GM23338 (cell line): ENCODE measurements around the gene RNF40. TPM values are rescaled to one million over a fixed set of nuclear protein-coding genes. Genes with fewer than 3 reads are reported as not detected.

Experiments
- ATAC-seq: fragments of 200-7000 bp; cut with Tn5 transposase; 3 replicates; pipeline ENCODE4 v1.9.1; 2020
- DNase-seq: peaks from one replicate; pipeline ENCODE4 v3.0.0-alpha.2; 2015; ENCODE audit warnings: low spot score
- H2AFZ ChIP-seq: fragments of 200-600 bp; sonication (generic); 2 replicates; pipeline ENCODE4 v1.8.0; 2016; ENCODE audit warnings: antibody characterized with exemption, mild to moderate bottlenecking, moderate library complexity
- H3F3A ChIP-seq: fragments of 200-600 bp; sonication (generic); replicated peaks from 2 replicates; pipeline ENCODE4 v1.8.0; 2017; ENCODE audit warnings: antibody characterized with exemption, mixed run types, low read depth
- H3K27ac ChIP-seq: fragments of 200-600 bp; sonication (generic); 2 replicates; pipeline ENCODE4 v1.6.1; 2016; ENCODE audit warnings: low read depth
- H3K27me3 ChIP-seq: fragments of 200-600 bp; sonication (generic); 2 replicates; pipeline ENCODE4 v1.8.0; 2016; ENCODE audit warnings: mild to moderate bottlenecking, mixed run types, moderate library complexity; ENCODE audit not compliant: insufficient read depth
- H3K36me3 ChIP-seq: fragments of 200-600 bp; sonication (generic); 2 replicates; pipeline ENCODE4 v1.8.0; 2016; ENCODE audit warnings: mild to moderate bottlenecking; ENCODE audit not compliant: insufficient read depth
- H3K4me1 ChIP-seq: fragments of 200-600 bp; sonication (generic); 2 replicates; pipeline ENCODE4 v1.8.0; 2016; ENCODE audit warnings: mild to moderate bottlenecking, moderate library complexity; ENCODE audit not compliant: insufficient read depth
- H3K4me2 ChIP-seq: fragments of 200-600 bp; sonication (generic); 2 replicates; pipeline ENCODE4 v1.7.1; 2017; ENCODE audit warnings: mixed run types
- H3K4me3 ChIP-seq: fragments of 200-600 bp; sonication (generic); 2 replicates; pipeline ENCODE4 v1.6.1; 2016; ENCODE audit warnings: mixed run types
- H3K79me2 ChIP-seq: fragments of 200-600 bp; sonication (generic); replicated peaks from 2 replicates; pipeline ENCODE4 v1.8.0; 2017; ENCODE audit warnings: mild to moderate bottlenecking; ENCODE audit not compliant: insufficient read depth
- H3K9me2 ChIP-seq: fragments of 200-600 bp; sonication (generic); 2 replicates; pipeline ENCODE4 v1.8.0; 2017; ENCODE audit not compliant: insufficient read depth
- H4K20me1 ChIP-seq: fragments of 200-600 bp; sonication (generic); replicated peaks from 2 replicates; pipeline ENCODE4 v1.8.0; 2017; ENCODE audit warnings: mild to moderate bottlenecking; ENCODE audit not compliant: insufficient read depth
- H3K27ac Mint-ChIP-seq: 2 replicates; pipeline ENCODE4 v1.8.0; 2020; ENCODE audit warnings: inconsistent platforms, mild to moderate bottlenecking, moderate library complexity, mixed read lengths
- H3K27me3 Mint-ChIP-seq: 3 replicates; pipeline ENCODE4 v1.8.0; 2022; ENCODE audit warnings: low read depth, mild to moderate bottlenecking, moderate library complexity, mixed read lengths, inconsistent platforms; ENCODE audit not compliant: insufficient read depth, poor library complexity
- H3K36me3 Mint-ChIP-seq: 3 replicates; pipeline ENCODE4 v1.8.0; 2021; ENCODE audit warnings: low read depth, mild to moderate bottlenecking, inconsistent platforms, moderate library complexity, mixed read lengths
- H3K4me1 Mint-ChIP-seq: 3 replicates; pipeline ENCODE4 v1.8.0; 2020; ENCODE audit warnings: mild to moderate bottlenecking, inconsistent platforms, mixed read lengths
- H3K4me3 Mint-ChIP-seq: 3 replicates; pipeline ENCODE4 v1.8.0; 2021; ENCODE audit warnings: moderate library complexity, mild to moderate bottlenecking, inconsistent platforms, mixed read lengths
- H3K9me3 Mint-ChIP-seq: 3 replicates; pipeline ENCODE4 v1.8.0; 2020; ENCODE audit warnings: moderate library complexity, mild to moderate bottlenecking, inconsistent platforms, mixed read lengths
- CREB1 ChIP-seq: fragments of 250-450 bp; sonication (Bioruptor Pico); IDR thresholded peaks from 2 replicates; pipeline ENCODE4 v1.5.0; 2020; ENCODE audit warnings: low read depth, mild to moderate bottlenecking, moderate library complexity
- CTCF ChIP-seq, 2 experiments: fragments of 200-600 bp in 1 of 2; sonication (generic) in 1 of 2; conservative IDR thresholded peaks; 2 replicates each; pipeline versions ENCODE4 v1.5.1 to v1.6.1; 2016 to 2017; ENCODE audit warnings: antibody characterized with exemption in 2 of 2, low read depth in 2 of 2, mild to moderate bottlenecking in 2 of 2, moderate library complexity in 1 of 2
- EZH2 ChIP-seq: fragments of 200-600 bp; sonication (generic); IDR thresholded peaks from one replicate; pipeline ENCODE4 v1.8.0; 2017; ENCODE audit warnings: antibody characterized with exemption, mild to moderate bottlenecking, low read depth; ENCODE audit not compliant: unreplicated experiment
- EZH2phosphoT487 ChIP-seq: fragments of 200-600 bp; sonication (generic); IDR thresholded peaks from one replicate; pipeline ENCODE4 v1.8.1; 2018; ENCODE audit warnings: antibody characterized with exemption; ENCODE audit not compliant: unreplicated experiment
- NANOG ChIP-seq: IDR thresholded peaks from 2 replicates; pipeline ENCODE4 v1.6.1; 2016; ENCODE audit warnings: antibody characterized with exemption, borderline replicate concordance
- STAT1 ChIP-seq: IDR thresholded peaks from one replicate; pipeline ENCODE4 v1.6.1; 2016; ENCODE audit warnings: antibody characterized with exemption; ENCODE audit not compliant: unreplicated experiment
- ZNF114 ChIP-seq: fragments of 250-450 bp; sonication (Bioruptor Pico); IDR thresholded peaks from 2 replicates; pipeline ENCODE4 v1.5.0; 2020; ENCODE audit warnings: mild to moderate bottlenecking, moderate library complexity
- ZNF331 ChIP-seq: fragments of 250-450 bp; sonication (Bioruptor Pico); IDR thresholded peaks from 2 replicates; pipeline ENCODE4 v1.5.0; 2020; ENCODE audit warnings: low read depth, mild to moderate bottlenecking, moderate library complexity
- polyA plus RNA-seq: library from polyadenylated mRNA; unstranded; fragments of >200 nt; fragmentation: Nextera tagmentation; extraction: Ambion mirVana; gene quantifications from 2 replicates; pipeline ENCODE4 v1.2.1, GENCODE V29; 2016
- total RNA-seq: library from RNA; depleted of rRNA; stranded (reverse); fragments of >200 nt; shearing (Covaris generic); gene quantifications from 2 replicates; pipeline ENCODE4 v1.2.3, GENCODE V29; 2014
- TF ChIP-seq, protein P1 (sequence below): fragments of 250-450 bp; sonication (Bioruptor Pico); IDR thresholded peaks from 2 replicates; pipeline ENCODE4 v1.5.0; 2020; ENCODE audit warnings: mild to moderate bottlenecking, moderate library complexity
- TF ChIP-seq, protein P2 (sequence below): IDR thresholded peaks from one replicate; pipeline ENCODE4 v1.6.1; 2018; ENCODE audit warnings: antibody characterized with exemption; ENCODE audit not compliant: unreplicated experiment

Gene RNF40
- total and polyA plus RNA-seq, 2 experiments from 2014 or later: 36.0 to 78.5 TPM

- ATAC-seq (no peak), DNase-seq (no peak)
- Mint-ChIP-seq H3K4me3 (no peak overlapping the region), H3K4me1 (peaks cover 16% of the 10 kb centered on the region), H3K27ac (no peak overlapping the region), H3K27me3 (peaks cover 29% of the 10 kb centered on the region), H3K9me3 (no peaks in the 10 kb centered on the region; the same call in 2 of the 3 replicates), H3K36me3 (peaks cover 35% of the 10 kb centered on the region)
- Histone ChIP-seq H3K27ac (no peak overlapping the region), H3K27me3 (no peaks in the 10 kb centered on the region), H3K36me3 (peaks cover 15% of the 10 kb centered on the region), H3K4me2 (no peak overlapping the region), H3K9me2 (no peaks in the 10 kb centered on the region), H3K4me3 (no peak overlapping the region), H4K20me1 (peaks cover 20% of the 10 kb centered on the region), H3K4me1 (peaks cover 6% of the 10 kb centered on the region; the same call in 1 of the 2 replicates), H3F3A (0 out of 2 replicates have a peak, but pooled peaks cover 7% of the 10 kb centered on the region), H2AFZ (no peak overlapping the region), H3K79me2 (peaks cover 17% of the 10 kb centered on the region)
- TF ChIP-seq ZNF114 (CRISPR knock-in tag) (no peak), NANOG (no peak), EZH2phosphoT487 (no peak), CREB1 (no peak), STAT1 (no peak), CTCF (conservative IDR thresholded peaks at IDR 0.05; ENCODE audit: low read depth in 2 of 2) (no peak), EZH2 (no peak), ZNF331 (CRISPR knock-in tag) (no peak)
- TF ChIP-seq, protein P1, sequence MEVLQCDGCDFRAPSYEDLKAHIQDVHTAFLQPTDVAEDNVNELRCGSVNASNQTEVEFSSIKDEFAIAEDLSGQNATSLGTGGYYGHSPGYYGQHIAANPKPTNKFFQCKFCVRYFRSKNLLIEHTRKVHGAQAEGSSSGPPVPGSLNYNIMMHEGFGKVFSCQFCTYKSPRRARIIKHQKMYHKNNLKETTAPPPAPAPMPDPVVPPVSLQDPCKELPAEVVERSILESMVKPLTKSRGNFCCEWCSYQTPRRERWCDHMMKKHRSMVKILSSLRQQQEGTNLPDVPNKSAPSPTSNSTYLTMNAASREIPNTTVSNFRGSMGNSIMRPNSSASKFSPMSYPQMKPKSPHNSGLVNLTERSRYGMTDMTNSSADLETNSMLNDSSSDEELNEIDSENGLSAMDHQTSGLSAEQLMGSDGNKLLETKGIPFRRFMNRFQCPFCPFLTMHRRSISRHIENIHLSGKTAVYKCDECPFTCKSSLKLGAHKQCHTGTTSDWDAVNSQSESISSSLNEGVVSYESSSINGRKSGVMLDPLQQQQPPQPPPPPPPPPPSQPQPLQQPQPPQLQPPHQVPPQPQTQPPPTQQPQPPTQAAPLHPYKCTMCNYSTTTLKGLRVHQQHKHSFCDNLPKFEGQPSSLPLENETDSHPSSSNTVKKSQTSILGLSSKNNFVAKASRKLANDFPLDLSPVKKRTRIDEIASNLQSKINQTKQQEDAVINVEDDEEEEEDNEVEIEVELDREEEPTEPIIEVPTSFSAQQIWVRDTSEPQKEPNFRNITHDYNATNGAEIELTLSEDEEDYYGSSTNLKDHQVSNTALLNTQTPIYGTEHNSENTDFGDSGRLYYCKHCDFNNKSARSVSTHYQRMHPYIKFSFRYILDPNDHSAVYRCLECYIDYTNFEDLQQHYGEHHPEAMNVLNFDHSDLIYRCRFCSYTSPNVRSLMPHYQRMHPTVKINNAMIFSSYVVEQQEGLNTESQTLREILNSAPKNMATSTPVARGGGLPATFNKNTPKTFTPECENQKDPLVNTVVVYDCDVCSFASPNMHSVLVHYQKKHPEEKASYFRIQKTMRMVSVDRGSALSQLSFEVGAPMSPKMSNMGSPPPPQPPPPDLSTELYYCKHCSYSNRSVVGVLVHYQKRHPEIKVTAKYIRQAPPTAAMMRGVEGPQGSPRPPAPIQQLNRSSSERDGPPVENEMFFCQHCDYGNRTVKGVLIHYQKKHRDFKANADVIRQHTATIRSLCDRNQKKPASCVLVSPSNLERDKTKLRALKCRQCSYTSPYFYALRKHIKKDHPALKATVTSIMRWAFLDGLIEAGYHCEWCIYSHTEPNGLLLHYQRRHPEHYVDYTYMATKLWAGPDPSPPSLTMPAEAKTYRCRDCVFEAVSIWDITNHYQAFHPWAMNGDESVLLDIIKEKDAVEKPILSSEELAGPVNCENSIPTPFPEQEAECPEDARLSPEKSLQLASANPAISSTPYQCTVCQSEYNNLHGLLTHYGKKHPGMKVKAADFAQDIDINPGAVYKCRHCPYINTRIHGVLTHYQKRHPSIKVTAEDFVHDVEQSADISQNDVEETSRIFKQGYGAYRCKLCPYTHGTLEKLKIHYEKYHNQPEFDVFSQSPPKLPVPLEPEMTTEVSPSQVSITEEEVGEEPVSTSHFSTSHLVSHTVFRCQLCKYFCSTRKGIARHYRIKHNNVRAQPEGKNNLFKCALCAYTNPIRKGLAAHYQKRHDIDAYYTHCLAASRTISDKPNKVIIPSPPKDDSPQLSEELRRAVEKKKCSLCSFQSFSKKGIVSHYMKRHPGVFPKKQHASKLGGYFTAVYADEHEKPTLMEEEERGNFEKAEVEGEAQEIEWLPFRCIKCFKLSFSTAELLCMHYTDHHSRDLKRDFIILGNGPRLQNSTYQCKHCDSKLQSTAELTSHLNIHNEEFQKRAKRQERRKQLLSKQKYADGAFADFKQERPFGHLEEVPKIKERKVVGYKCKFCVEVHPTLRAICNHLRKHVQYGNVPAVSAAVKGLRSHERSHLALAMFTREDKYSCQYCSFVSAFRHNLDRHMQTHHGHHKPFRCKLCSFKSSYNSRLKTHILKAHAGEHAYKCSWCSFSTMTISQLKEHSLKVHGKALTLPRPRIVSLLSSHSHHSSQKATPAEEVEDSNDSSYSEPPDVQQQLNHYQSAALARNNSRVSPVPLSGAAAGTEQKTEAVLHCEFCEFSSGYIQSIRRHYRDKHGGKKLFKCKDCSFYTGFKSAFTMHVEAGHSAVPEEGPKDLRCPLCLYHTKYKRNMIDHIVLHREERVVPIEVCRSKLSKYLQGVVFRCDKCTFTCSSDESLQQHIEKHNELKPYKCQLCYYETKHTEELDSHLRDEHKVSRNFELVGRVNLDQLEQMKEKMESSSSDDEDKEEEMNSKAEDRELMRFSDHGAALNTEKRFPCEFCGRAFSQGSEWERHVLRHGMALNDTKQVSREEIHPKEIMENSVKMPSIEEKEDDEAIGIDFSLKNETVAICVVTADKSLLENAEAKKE (CRISPR knock-in tag): no peak
- TF ChIP-seq, protein P2, sequence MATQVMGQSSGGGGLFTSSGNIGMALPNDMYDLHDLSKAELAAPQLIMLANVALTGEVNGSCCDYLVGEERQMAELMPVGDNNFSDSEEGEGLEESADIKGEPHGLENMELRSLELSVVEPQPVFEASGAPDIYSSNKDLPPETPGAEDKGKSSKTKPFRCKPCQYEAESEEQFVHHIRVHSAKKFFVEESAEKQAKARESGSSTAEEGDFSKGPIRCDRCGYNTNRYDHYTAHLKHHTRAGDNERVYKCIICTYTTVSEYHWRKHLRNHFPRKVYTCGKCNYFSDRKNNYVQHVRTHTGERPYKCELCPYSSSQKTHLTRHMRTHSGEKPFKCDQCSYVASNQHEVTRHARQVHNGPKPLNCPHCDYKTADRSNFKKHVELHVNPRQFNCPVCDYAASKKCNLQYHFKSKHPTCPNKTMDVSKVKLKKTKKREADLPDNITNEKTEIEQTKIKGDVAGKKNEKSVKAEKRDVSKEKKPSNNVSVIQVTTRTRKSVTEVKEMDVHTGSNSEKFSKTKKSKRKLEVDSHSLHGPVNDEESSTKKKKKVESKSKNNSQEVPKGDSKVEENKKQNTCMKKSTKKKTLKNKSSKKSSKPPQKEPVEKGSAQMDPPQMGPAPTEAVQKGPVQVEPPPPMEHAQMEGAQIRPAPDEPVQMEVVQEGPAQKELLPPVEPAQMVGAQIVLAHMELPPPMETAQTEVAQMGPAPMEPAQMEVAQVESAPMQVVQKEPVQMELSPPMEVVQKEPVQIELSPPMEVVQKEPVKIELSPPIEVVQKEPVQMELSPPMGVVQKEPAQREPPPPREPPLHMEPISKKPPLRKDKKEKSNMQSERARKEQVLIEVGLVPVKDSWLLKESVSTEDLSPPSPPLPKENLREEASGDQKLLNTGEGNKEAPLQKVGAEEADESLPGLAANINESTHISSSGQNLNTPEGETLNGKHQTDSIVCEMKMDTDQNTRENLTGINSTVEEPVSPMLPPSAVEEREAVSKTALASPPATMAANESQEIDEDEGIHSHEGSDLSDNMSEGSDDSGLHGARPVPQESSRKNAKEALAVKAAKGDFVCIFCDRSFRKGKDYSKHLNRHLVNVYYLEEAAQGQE: no peak
These were observed 3.1 kb upstream of the RNF40 start for GRCh38 chr16:30758988-30759491.
